Mesendoderm (in vitro differentiated cells): ENCODE measurements around the gene IRS2.
A peak's percentile ranks its signal among the peaks of the same experiment; 100 is the strongest.

Source experiments
- DNase-seq: peaks from one replicate; pipeline ENCODE4 v3.0.0; 2013
- H2AK5ac ChIP-seq: 2 replicates; pipeline ENCODE4 v1.6.1; 2013; ENCODE audit warnings: low read length, inconsistent platforms
- H2BK120ac ChIP-seq: 2 replicates; pipeline ENCODE4 v1.6.1; 2013; ENCODE audit warnings: low read depth, mild to moderate bottlenecking, low read length, moderate library complexity, mixed read lengths
- H2BK15ac ChIP-seq: replicated peaks from 2 replicates; pipeline ENCODE4 v1.6.1; 2013; ENCODE audit warnings: low read depth, mild to moderate bottlenecking, moderate library complexity
- H2BK5ac ChIP-seq: 2 replicates; pipeline ENCODE4 v1.6.1; 2013; ENCODE audit warnings: low read length, inconsistent platforms
- H3K18ac ChIP-seq: 2 replicates; pipeline ENCODE4 v1.6.1; 2013; ENCODE audit warnings: mild to moderate bottlenecking, low read length, mixed read lengths
- H3K23ac ChIP-seq: one replicate; pipeline ENCODE4 v1.6.1; 2013; ENCODE audit warnings: low read length
- H3K27ac ChIP-seq: 2 replicates; pipeline ENCODE4 v1.5.1; 2013; ENCODE audit warnings: low read depth, mild to moderate bottlenecking, inconsistent platforms, low read length, moderate library complexity
- H3K27me3 ChIP-seq: 2 replicates; pipeline ENCODE4 v1.6.1; 2013; ENCODE audit warnings: low read length, control low read depth, mild to moderate bottlenecking, inconsistent platforms; ENCODE audit not compliant: insufficient read depth, poor library complexity
- H3K36me3 ChIP-seq: 2 replicates; pipeline ENCODE4 v1.6.1; 2013; ENCODE audit warnings: low read length, inconsistent platforms; ENCODE audit not compliant: control insufficient read depth, insufficient read depth
- H3K4ac ChIP-seq: one replicate; pipeline ENCODE4 v1.6.1; 2013; ENCODE audit warnings: low read depth, mild to moderate bottlenecking, low read length, moderate library complexity
- H3K4me1 ChIP-seq: 2 replicates; pipeline ENCODE4 v1.6.1; 2013; ENCODE audit warnings: low read depth, low read length, inconsistent platforms; ENCODE audit not compliant: control insufficient read depth
- H3K4me2 ChIP-seq: 2 replicates; pipeline ENCODE4 v1.6.1; 2013; ENCODE audit warnings: low read length
- H3K4me3 ChIP-seq: 2 replicates; pipeline ENCODE4 v1.5.1; 2013; ENCODE audit warnings: mild to moderate bottlenecking, low read length
- H3K56ac ChIP-seq: one replicate; pipeline ENCODE4 v1.6.1; 2013; ENCODE audit warnings: low read length
- H3K79me1 ChIP-seq: 2 replicates; pipeline ENCODE4 v1.6.1; 2013; ENCODE audit warnings: low read length, inconsistent platforms
- H3K79me2 ChIP-seq: 2 replicates; pipeline ENCODE4 v1.6.1; 2013; ENCODE audit warnings: mild to moderate bottlenecking, low read length; ENCODE audit not compliant: control insufficient read depth, insufficient read depth
- H3K9ac ChIP-seq: 2 replicates; pipeline ENCODE4 v1.6.1; 2013; ENCODE audit warnings: low read length, inconsistent platforms
- H4K5ac ChIP-seq: one replicate; pipeline ENCODE4 v1.6.1; 2013; ENCODE audit warnings: low read length
- H4K8ac ChIP-seq: one replicate; pipeline ENCODE4 v1.6.1; 2013; ENCODE audit warnings: low read depth, mild to moderate bottlenecking, control low read depth, low read length, moderate library complexity
- WGBS: extraction: QIAGEN DNeasy Blood & Tissue Kit; methylation state at CpG from one replicate; pipeline ENCODE4 v1.1.7; 2013; ENCODE audit warnings: low lambda C conversion rate, missing lambda C conversion rate; ENCODE audit not compliant: insufficient coverage; ENCODE audit errors: extremely low coverage; 5-methylcytosine and 5-hydroxymethylcytosine counted together

The IRS2 gene

GRCh38 chr13:109764045-109764444 is 22.3 kb downstream of the IRS2 start:
- H2BK5ac ChIP-seq, result no peak overlapping the region
- peaks cover 5% of the 10 kb centered on the region for H3K79me1 ChIP-seq
- no peak overlapping the region for H3K27ac ChIP-seq
- H4K8ac ChIP-seq, result no peak overlapping the region
- no peak overlapping the region for H3K9ac ChIP-seq
- H3K4me1 ChIP-seq, result no peaks in the 10 kb centered on the region
- H3K18ac ChIP-seq, result no peak overlapping the region
- no CpG with 5 or more reads among the region's 7 CpGs for WGBS
- H3K56ac ChIP-seq, result no peak overlapping the region
- H3K36me3 ChIP-seq, result no peaks in the 10 kb centered on the region
- H3K4me3 ChIP-seq, result no peak overlapping the region
- no peak overlapping the region for H4K5ac ChIP-seq
- H3K23ac ChIP-seq, result no peak overlapping the region
- no peaks in the 10 kb centered on the region for H3K27me3 ChIP-seq
- no peak overlapping the region for H3K4me2 ChIP-seq
- H2BK120ac ChIP-seq, result no peak overlapping the region
- peaks cover 5% of the 10 kb centered on the region for H3K79me2 ChIP-seq
- no peak overlapping the region for H2BK15ac ChIP-seq
- no peak overlapping the region for H3K4ac ChIP-seq
- H2AK5ac ChIP-seq, result no peak overlapping the region
- DNase-seq, result peak; percentile 64

DNA sequence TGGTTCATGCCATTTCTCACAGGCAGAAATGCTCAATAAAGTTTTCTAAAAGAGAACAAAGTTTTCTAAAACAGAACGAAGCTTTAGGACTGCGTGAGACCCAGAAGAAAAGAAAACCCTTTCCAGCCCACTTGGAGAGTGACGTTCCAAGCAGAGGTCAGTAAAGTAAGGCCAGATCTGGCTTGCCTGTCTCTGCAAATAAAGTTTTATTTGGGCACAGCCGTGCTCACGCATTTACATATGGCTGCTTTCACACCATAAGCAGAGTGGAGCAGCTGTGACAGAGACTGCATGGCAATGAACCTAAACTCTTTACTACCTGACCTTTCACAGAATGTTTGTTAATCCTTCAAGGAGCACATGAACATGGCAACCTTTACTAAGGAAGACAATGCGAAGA is 23.6 kb downstream of the IRS2 start:
- no peak overlapping the region for H2BK15ac ChIP-seq
- no peak overlapping the region for H3K4ac ChIP-seq
- H2BK5ac ChIP-seq, result no peak overlapping the region
- H4K8ac ChIP-seq, result no peak overlapping the region
- peaks cover 8% of the 10 kb centered on the region for H3K79me1 ChIP-seq
- no peak overlapping the region for H2BK120ac ChIP-seq
- H3K4me2 ChIP-seq, result no peak overlapping the region
- no peak for DNase-seq
- H3K27ac ChIP-seq, result no peak overlapping the region
- H2AK5ac ChIP-seq, result no peak overlapping the region
- H3K23ac ChIP-seq, result no peak overlapping the region
- H3K56ac ChIP-seq, result no peak overlapping the region
- H3K9ac ChIP-seq, result no peak overlapping the region
- no CpG with 5 or more reads among the region's 6 CpGs for WGBS
- no peaks in the 10 kb centered on the region for H3K36me3 ChIP-seq
- peaks cover 7% of the 10 kb centered on the region for H3K79me2 ChIP-seq
- H3K18ac ChIP-seq, result no peak overlapping the region
- H4K5ac ChIP-seq, result no peak overlapping the region
- H3K27me3 ChIP-seq, result no peaks in the 10 kb centered on the region
- H3K4me1 ChIP-seq, result no peaks in the 10 kb centered on the region
- H3K4me3 ChIP-seq, result no peak overlapping the region

GRCh38 chr13:109761695-109762094 is 24.7 kb downstream of the IRS2 start:
- Histone ChIP-seq H2BK120ac (no peak overlapping the region), H3K79me1 (peaks cover 6% of the 10 kb centered on the region), H2AK5ac (no peak overlapping the region), H3K56ac (no peak overlapping the region), H2BK15ac (no peak overlapping the region), H3K23ac (no peak overlapping the region), H3K27me3 (no peaks in the 10 kb centered on the region), H3K4ac (no peak overlapping the region), H4K5ac (no peak overlapping the region), H3K27ac (no peak overlapping the region), H3K4me3 (no peak overlapping the region), H3K9ac (no peak overlapping the region), H3K79me2 (peaks cover 7% of the 10 kb centered on the region), H3K4me2 (no peak overlapping the region), H3K18ac (no peak overlapping the region), H4K8ac (no peak overlapping the region), H3K4me1 (no peaks in the 10 kb centered on the region), H2BK5ac (no peak overlapping the region), H3K36me3 (no peaks in the 10 kb centered on the region)
- no peak for DNase-seq
- WGBS, result no CpG with 5 or more reads among the region's 1 CpG

GRCh38 chr13:109760951-109761350 is 25.4 kb downstream of the IRS2 start:
- Histone ChIP-seq H4K8ac (no peak overlapping the region), H3K4me1 (no peaks in the 10 kb centered on the region), H3K4ac (no peak overlapping the region), H3K4me2 (no peak overlapping the region), H2BK5ac (no peak overlapping the region), H3K27ac (no peak overlapping the region), H2BK15ac (no peak overlapping the region), H3K4me3 (no peak overlapping the region), H3K36me3 (no peaks in the 10 kb centered on the region), H3K56ac (no peak overlapping the region), H3K79me2 (peaks cover 7% of the 10 kb centered on the region), H3K27me3 (no peaks in the 10 kb centered on the region), H3K9ac (no peak overlapping the region), H3K18ac (no peak overlapping the region), H2BK120ac (no peak overlapping the region), H4K5ac (no peak overlapping the region), H3K23ac (no peak overlapping the region), H3K79me1 (peaks cover 6% of the 10 kb centered on the region), H2AK5ac (no peak overlapping the region)
- no peak for DNase-seq
- WGBS, result no CpG with 5 or more reads among the region's 8 CpGs

GRCh38 chr13:109760402-109760801 is 26.0 kb downstream of the IRS2 start:
- H3K4me3 ChIP-seq, result no peak overlapping the region
- no peak overlapping the region for H2BK120ac ChIP-seq
- H3K9ac ChIP-seq, result no peak overlapping the region
- H3K4ac ChIP-seq, result no peak overlapping the region
- no CpG with 5 or more reads among the region's 8 CpGs for WGBS
- H3K4me2 ChIP-seq, result no peak overlapping the region
- no peak overlapping the region for H3K27ac ChIP-seq
- H3K79me1 ChIP-seq, result peaks cover 6% of the 10 kb centered on the region
- no peak overlapping the region for H2AK5ac ChIP-seq
- H3K36me3 ChIP-seq, result no peaks in the 10 kb centered on the region
- H3K4me1 ChIP-seq, result no peaks in the 10 kb centered on the region
- H3K18ac ChIP-seq, result no peak overlapping the region
- H3K56ac ChIP-seq, result no peak overlapping the region
- H4K8ac ChIP-seq, result no peak overlapping the region
- no peak overlapping the region for H3K23ac ChIP-seq
- no peaks in the 10 kb centered on the region for H3K27me3 ChIP-seq
- no peak overlapping the region for H2BK5ac ChIP-seq
- H3K79me2 ChIP-seq, result peaks cover 7% of the 10 kb centered on the region
- H4K5ac ChIP-seq, result no peak overlapping the region
- H2BK15ac ChIP-seq, result no peak overlapping the region
- DNase-seq, result no peak

DNA sequence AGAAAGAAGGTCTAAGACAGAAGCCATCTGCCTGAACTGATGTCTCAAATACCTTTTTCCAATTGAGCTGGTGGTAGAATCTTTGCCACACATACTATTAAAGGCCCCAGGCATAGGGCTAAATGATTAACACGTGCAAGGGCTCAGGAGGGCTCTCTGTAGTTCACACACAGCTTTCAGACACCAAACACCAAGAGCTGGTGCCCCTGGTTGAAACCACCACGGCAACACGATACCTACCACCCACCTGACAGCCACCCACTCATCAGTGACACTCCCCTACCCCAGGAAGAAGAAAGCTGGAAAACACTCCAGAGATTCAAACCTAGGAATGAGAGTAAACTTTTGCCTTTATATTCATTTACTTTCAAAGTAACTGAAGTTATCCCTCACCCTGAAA is 26.8 kb downstream of the IRS2 start:
- H4K5ac ChIP-seq, result no peak overlapping the region
- no peak overlapping the region for H3K23ac ChIP-seq
- H2BK15ac ChIP-seq, result no peak overlapping the region
- H3K9ac ChIP-seq, result no peak overlapping the region
- H3K79me2 ChIP-seq, result peaks cover 7% of the 10 kb centered on the region
- no peak overlapping the region for H3K4ac ChIP-seq
- H3K27me3 ChIP-seq, result no peaks in the 10 kb centered on the region
- no peak overlapping the region for H2AK5ac ChIP-seq
- no peaks in the 10 kb centered on the region for H3K4me1 ChIP-seq
- no peak overlapping the region for H3K18ac ChIP-seq
- no peak overlapping the region for H2BK120ac ChIP-seq
- no peak overlapping the region for H3K4me2 ChIP-seq
- peaks cover 6% of the 10 kb centered on the region for H3K79me1 ChIP-seq
- DNase-seq, result no peak
- H2BK5ac ChIP-seq, result no peak overlapping the region
- no peak overlapping the region for H3K4me3 ChIP-seq
- H3K56ac ChIP-seq, result no peak overlapping the region
- no peak overlapping the region for H3K27ac ChIP-seq
- H3K36me3 ChIP-seq, result no peaks in the 10 kb centered on the region
- no peak overlapping the region for H4K8ac ChIP-seq
- WGBS, result no CpG with 5 or more reads among the region's 3 CpGs
